Aortic smooth muscle cell (primary cell): Measurements from ENCODE around the gene SNRNP200. TPM values are rescaled to one million over a fixed set of nuclear protein-coding genes. Genes with fewer than 3 reads are reported as not detected.

ENCODE experiments used
- total RNA-seq: library from RNA; depleted of rRNA; stranded (reverse); fragments of >200 nt; gene quantifications from 2 replicates; pipeline ENCODE4 v1.2.3, GENCODE V29; 2014

The SNRNP200 gene
- 43.1 and 47.7 TPM in 2 replicates for total RNA-seq

GRCh38 chr2:96305091-96305978, at the start of gene SNRNP200:
Gene SNRNP200, minus strand, starts transcription at chr2:96305546. Its CDS starts 109 bp downstream, at chr2:96305437.

GRCh38 chr2:96325041-96325883, 19.9 kb upstream of the SNRNP200 start, which contains the start of gene ITPRIPL1:
Gene ITPRIPL1, plus strand, starts transcription at chr2:96325317. Its CDS starts 523 bp downstream, at chr2:96325840.

GRCh38 chr2:96265840-96266679, 39.3 kb downstream of the SNRNP200 start, which contains the start of the genes CIAO1 and TMEM127:
Gene CIAO1, plus strand, starts transcription at chr2:96266225. Its CDS starts 126 bp downstream, at chr2:96266351.
Gene TMEM127, minus strand, starts transcription at chr2:96265997. Its CDS starts 616 bp downstream, at chr2:96265381.

Other genes with a start within 250 kb of the SNRNP200 start
- not detected in 2 replicates for gene ADRA2B, start 189.0 kb downstream of the SNRNP200 start, total RNA-seq
- not detected in 2 replicates for gene ASTL, start 167.0 kb downstream of the SNRNP200 start, total RNA-seq
- 0.50 and 0.66 TPM in 2 replicates for gene DUSP2, start 160.1 kb downstream of the SNRNP200 start, total RNA-seq
- 120 and 138 TPM in 2 replicates for gene STARD7, start 96.7 kb downstream of the SNRNP200 start, total RNA-seq
- gene TMEM127, start 39.5 kb downstream of the SNRNP200 start, total RNA-seq: 23.8 and 28.8 TPM in 2 replicates
- gene CIAO1, start 39.3 kb downstream of the SNRNP200 start, total RNA-seq: 60.1 and 68.6 TPM in 2 replicates
- gene ITPRIPL1, start 19.8 kb upstream of the SNRNP200 start, total RNA-seq: 0.26 and 0.75 TPM in 2 replicates
- 9.8 and 17.0 TPM in 2 replicates for gene NCAPH, start 30.2 kb upstream of the SNRNP200 start, total RNA-seq
- gene NEURL3, start 199.8 kb upstream of the SNRNP200 start, total RNA-seq: not detected in 2 replicates
- gene ARID5A, start 231.2 kb upstream of the SNRNP200 start, total RNA-seq: 12.9 and 29.5 TPM in 2 replicates